ENCODE measurements around the gene SON. TPM values are rescaled to one million over a fixed set of nuclear protein-coding genes. Genes with fewer than 3 reads are reported as not detected.
"Not testable (repeated sequence)": the region's sequence is repeated elsewhere in the genome, so short reads cannot be mapped to it uniquely, and the experiment has no call there.

The SON gene
- 390 TPM for total RNA-seq

GRCh38 chr21:33542640-33543504 is at the start of gene SON:
Gene SON (plus strand): TSS chr21:33543038. CDS start chr21:33543093, 55 bp downstream.
- DNase-seq (ENCODE audit: low spot score): peak; percentile 99

GRCh38 chr21:33493756-33494155 is 49.1 kb upstream of the SON start:
- DNase-seq (ENCODE audit: low spot score): no peak

GRCh38 chr21:33495743-33496142 is 47.1 kb upstream of the SON start:
- no peak for DNase-seq (ENCODE audit: low spot score)

- no peak for DNase-seq (ENCODE audit: low spot score)
These were observed 46.5 kb upstream of the SON start for GRCh38 chr21:33496345-33496744.

GRCh38 chr21:33505833-33506232 is 37.0 kb upstream of the SON start:
- no peak for DNase-seq (ENCODE audit: low spot score)

GRCh38 chr21:33507003-33507402 is 35.8 kb upstream of the SON start:
- not testable (repeated sequence) for DNase-seq (ENCODE audit: low spot score)

- DNase-seq (ENCODE audit: low spot score): no peak
These were observed 32.0 kb upstream of the SON start for GRCh38 chr21:33510826-33511225.

- DNase-seq (ENCODE audit: low spot score): no peak
These were observed 31.2 kb upstream of the SON start for GRCh38 chr21:33511639-33512038.

GRCh38 chr21:33512481-33512880 is 30.4 kb upstream of the SON start:
- no peak for DNase-seq (ENCODE audit: low spot score)

- DNase-seq (ENCODE audit: low spot score): no peak
These were observed 28.6 kb upstream of the SON start for GRCh38 chr21:33514229-33514628.

GRCh38 chr21:33518899-33519298 is 23.9 kb upstream of the SON start:
- DNase-seq (ENCODE audit: low spot score): no peak

GRCh38 chr21:33522297-33522952 is 20.4 kb upstream of the SON start:
- DNase-seq (ENCODE audit: low spot score): no peak

GRCh38 chr21:33522953-33523349 is 19.9 kb upstream of the SON start:
- DNase-seq (ENCODE audit: low spot score): no peak

GRCh38 chr21:33531007-33531406 is 11.8 kb upstream of the SON start:
- DNase-seq (ENCODE audit: low spot score): no peak

- DNase-seq (ENCODE audit: low spot score): no peak
These were observed 5.6 kb upstream of the SON start for GRCh38 chr21:33537212-33537611.

GRCh38 chr21:33539616-33540015 is 3.2 kb upstream of the SON start:
- DNase-seq (ENCODE audit: low spot score): no peak

GRCh38 chr21:33540711-33541104 is 2.1 kb upstream of the SON start:
- DNase-seq (ENCODE audit: low spot score): no peak

GRCh38 chr21:33541105-33541711 is 1.6 kb upstream of the SON start:
- DNase-seq (ENCODE audit: low spot score): no peak

- DNase-seq (ENCODE audit: low spot score): peak; percentile 86
These were observed 840 bp upstream of the SON start, which contains the start of gene GART for GRCh38 chr21:33541756-33542639. Gene GART (minus strand): TSS chr21:33542117. CDS start chr21:33539315, 2,802 bp downstream.

- peak; percentile 82 for DNase-seq (ENCODE audit: low spot score)
These were observed 779 bp downstream of the SON start for GRCh38 chr21:33543505-33544129.
